K562 (cell line): ENCODE measurements around the gene ABCC12.

Experiments used
- CEBPB ChIP-seq: fragments of 450-650 bp; IDR thresholded peaks from 2 replicates; pipeline ENCODE4 v1.6.1; 2016; ENCODE audit warnings: missing genetic modification characterization, missing compliant biosample characterization
- ILK ChIP-seq: fragments of 450-650 bp; IDR thresholded peaks from 2 replicates; pipeline ENCODE4 v1.6.1; 2016; ENCODE audit warnings: missing genetic modification characterization, low read depth, mild to moderate bottlenecking, missing compliant biosample characterization, moderate library complexity, borderline replicate concordance
- KAT7 ChIP-seq: sonication (generic); formaldehyde crosslinking; IDR thresholded peaks from 2 replicates; pipeline ENCODE4 v1.8.0; 2022; ENCODE audit warnings: missing genetic modification reagents, mild to moderate bottlenecking, borderline replicate concordance
- NCOR1 ChIP-seq: fragments of 450-650 bp; IDR thresholded peaks from 2 replicates; pipeline ENCODE4 v1.6.1; 2016; ENCODE audit warnings: mild to moderate bottlenecking, moderate library complexity
- NFYB ChIP-seq: IDR thresholded peaks from 2 replicates; pipeline ENCODE4 v1.6.1; 2011; ENCODE audit warnings: mild to moderate bottlenecking, moderate library complexity; ENCODE audit not compliant: insufficient read length; ENCODE audit errors: extremely low read depth
- NRF1 ChIP-seq, 2 experiments: fragments of 450-650 bp; IDR thresholded peaks in 1 of 2; conservative IDR thresholded peaks in 1 of 2; 2 replicates each; pipeline ENCODE4 v1.6.1; 2014; ENCODE audit warnings: mild to moderate bottlenecking in 2 of 2
- SNRNP70 ChIP-seq: fragments of 200-400 bp; formaldehyde crosslinking; optimal IDR thresholded peaks from 2 replicates; pipeline ENCODE3; 2017; ENCODE audit warnings: low read depth, low read length
- SP2 ChIP-seq: IDR thresholded peaks from 2 replicates; pipeline ENCODE4 v1.6.1; 2011; ENCODE audit warnings: mild to moderate bottlenecking, low read depth, low read length, moderate library complexity; ENCODE audit not compliant: poor library complexity, severe bottlenecking; ENCODE audit errors: extremely low read depth
- TAF15 ChIP-seq: fragments of 200-400 bp; formaldehyde crosslinking; IDR thresholded peaks from 2 replicates; pipeline ENCODE4 v1.6.1; 2017; ENCODE audit warnings: mild to moderate bottlenecking, low read depth, low read length, moderate library complexity
- TCF3 ChIP-seq: sonication (generic); formaldehyde crosslinking; IDR thresholded peaks from 2 replicates; pipeline ENCODE4 v1.4.0; 2020; ENCODE audit warnings: mild to moderate bottlenecking, missing genetic modification reagents
- TEAD2 ChIP-seq: fragments of 450-650 bp; IDR thresholded peaks from 2 replicates; pipeline ENCODE4 v1.6.1; 2016; ENCODE audit warnings: missing genetic modification characterization, control low read depth, missing compliant biosample characterization
- TRIM28 ChIP-seq: fragments of 450-650 bp; IDR thresholded peaks from 2 replicates; pipeline ENCODE4 v1.6.1; 2017
- USF2 ChIP-seq: sonication (generic); formaldehyde crosslinking; IDR thresholded peaks from 2 replicates; pipeline ENCODE4 v1.5.0; 2020; ENCODE audit warnings: missing genetic modification reagents

GRCh38 chr16:48126801-48127644 is 28.8 kb downstream of the ABCC12 start:
- no peak for TF ChIP-seq KAT7 (CRISPR knock-in tag)
- no peak for TF ChIP-seq ILK (tag)
- TF ChIP-seq CEBPB: no peak
- TF ChIP-seq TAF15: no peak
- TF ChIP-seq SP2: no peak
- no peak for TF ChIP-seq TEAD2 (tag)
- TF ChIP-seq TRIM28: no peak
- TF ChIP-seq TCF3 (CRISPR knock-in tag): no peak
- no peak for TF ChIP-seq USF2 (CRISPR knock-in tag)
- no peak for TF ChIP-seq NRF1 (conservative IDR thresholded peaks at IDR 0.05 in 1 of 2, IDR thresholded peaks at IDR 0.05 in 1 of 2)
- TF ChIP-seq SNRNP70: no peak
- TF ChIP-seq NFYB: no peak
- no peak for TF ChIP-seq NCOR1
